Measurements from ENCODE around the gene TMX4.

DNA sequence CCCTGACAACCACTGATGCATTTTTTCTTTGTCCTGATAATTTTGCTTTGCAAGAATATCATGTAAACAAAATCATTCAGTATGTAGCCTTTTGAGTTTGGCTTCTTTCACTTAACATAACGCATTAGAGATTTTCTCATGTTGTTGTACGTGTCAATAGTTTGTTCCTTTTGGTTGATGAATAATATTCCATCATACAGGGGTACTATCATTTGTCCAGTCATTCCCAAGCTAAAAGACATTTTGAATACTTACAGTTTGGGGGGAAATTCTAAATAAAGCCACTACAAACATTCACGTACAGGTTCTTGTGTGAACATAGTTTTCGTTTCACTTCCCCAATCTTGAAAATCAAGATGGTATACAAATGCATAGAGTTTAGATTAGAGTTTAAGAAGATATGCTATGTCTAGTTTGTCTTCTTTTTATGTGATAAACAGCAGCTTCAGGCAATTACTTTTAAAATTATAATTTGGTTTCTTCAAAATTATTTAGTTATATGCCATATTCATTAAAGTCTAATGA lies 84.5 kb downstream of the TMX4 start:
- no peak for TF ChIP-seq MAFK (IDR thresholded peaks at IDR 0.05; ENCODE audit: low read depth, low read length)
- TF ChIP-seq POLR2A (IDR thresholded peaks at IDR 0.05; ENCODE audit: low read depth, low read length), result no peak
- TF ChIP-seq, protein P1, sequence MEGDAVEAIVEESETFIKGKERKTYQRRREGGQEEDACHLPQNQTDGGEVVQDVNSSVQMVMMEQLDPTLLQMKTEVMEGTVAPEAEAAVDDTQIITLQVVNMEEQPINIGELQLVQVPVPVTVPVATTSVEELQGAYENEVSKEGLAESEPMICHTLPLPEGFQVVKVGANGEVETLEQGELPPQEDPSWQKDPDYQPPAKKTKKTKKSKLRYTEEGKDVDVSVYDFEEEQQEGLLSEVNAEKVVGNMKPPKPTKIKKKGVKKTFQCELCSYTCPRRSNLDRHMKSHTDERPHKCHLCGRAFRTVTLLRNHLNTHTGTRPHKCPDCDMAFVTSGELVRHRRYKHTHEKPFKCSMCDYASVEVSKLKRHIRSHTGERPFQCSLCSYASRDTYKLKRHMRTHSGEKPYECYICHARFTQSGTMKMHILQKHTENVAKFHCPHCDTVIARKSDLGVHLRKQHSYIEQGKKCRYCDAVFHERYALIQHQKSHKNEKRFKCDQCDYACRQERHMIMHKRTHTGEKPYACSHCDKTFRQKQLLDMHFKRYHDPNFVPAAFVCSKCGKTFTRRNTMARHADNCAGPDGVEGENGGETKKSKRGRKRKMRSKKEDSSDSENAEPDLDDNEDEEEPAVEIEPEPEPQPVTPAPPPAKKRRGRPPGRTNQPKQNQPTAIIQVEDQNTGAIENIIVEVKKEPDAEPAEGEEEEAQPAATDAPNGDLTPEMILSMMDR (conservative IDR thresholded peaks at IDR 0.05; ENCODE audit: low read depth, low read length), result no peak
- TF ChIP-seq BHLHE40 (IDR thresholded peaks at IDR 0.05; ENCODE audit: low read depth, low read length), result no peak
- TF ChIP-seq RAD21 (IDR thresholded peaks at IDR 0.05; ENCODE audit: low read length), result no peak
- no peak for TF ChIP-seq CHD1 (IDR thresholded peaks at IDR 0.05; ENCODE audit: low read depth, low read length)
- TF ChIP-seq SMC3 (IDR thresholded peaks at IDR 0.05; ENCODE audit: low read depth, low read length), result no peak
- TF ChIP-seq, protein P2, sequence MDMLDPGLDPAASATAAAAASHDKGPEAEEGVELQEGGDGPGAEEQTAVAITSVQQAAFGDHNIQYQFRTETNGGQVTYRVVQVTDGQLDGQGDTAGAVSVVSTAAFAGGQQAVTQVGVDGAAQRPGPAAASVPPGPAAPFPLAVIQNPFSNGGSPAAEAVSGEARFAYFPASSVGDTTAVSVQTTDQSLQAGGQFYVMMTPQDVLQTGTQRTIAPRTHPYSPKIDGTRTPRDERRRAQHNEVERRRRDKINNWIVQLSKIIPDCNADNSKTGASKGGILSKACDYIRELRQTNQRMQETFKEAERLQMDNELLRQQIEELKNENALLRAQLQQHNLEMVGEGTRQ (IDR thresholded peaks at IDR 0.05; ENCODE audit: low read depth, low read length), result no peak
- TF ChIP-seq CEBPB (IDR thresholded peaks at IDR 0.05; ENCODE audit: low read depth, low read length), result no peak
- TF ChIP-seq RFX5 (IDR thresholded peaks at IDR 0.05; ENCODE audit: low read depth, low read length), result no peak
- TF ChIP-seq MXI1 (IDR thresholded peaks at IDR 0.05; ENCODE audit: borderline replicate concordance, low read depth, low read length), result no peak
- no peak for TF ChIP-seq NFE2L2 (IDR thresholded peaks at IDR 0.05; ENCODE audit: low read depth, low read length)
- no peak for TF ChIP-seq FOS (IDR thresholded peaks at IDR 0.05; ENCODE audit: low read depth, low read length)
- no peak for TF ChIP-seq RCOR1 (IDR thresholded peaks at IDR 0.05; ENCODE audit: insufficient replicate concordance, low read length)

Data from IMR-90 (cell line).